Activated CD8-positive, alpha-beta memory T cell treated with anti-CD3 and anti-CD28 coated beads, Interleukin-2, amount 50 U/mL, for 4 hours (primary cell): ENCODE results near the gene UQCC3.
"Not testable (repeated sequence)": the region's sequence is repeated elsewhere in the genome, so short reads cannot be mapped to it uniquely, and the experiment has no call there.

Experiments used
- DNase-seq: peaks from one replicate; pipeline ENCODE4 v3.0.0-alpha.2; 2020

Gene UQCC3

GRCh38 chr11:62666259-62666926, 5.1 kb upstream of the UQCC3 start:
- no peak for DNase-seq

DNA sequence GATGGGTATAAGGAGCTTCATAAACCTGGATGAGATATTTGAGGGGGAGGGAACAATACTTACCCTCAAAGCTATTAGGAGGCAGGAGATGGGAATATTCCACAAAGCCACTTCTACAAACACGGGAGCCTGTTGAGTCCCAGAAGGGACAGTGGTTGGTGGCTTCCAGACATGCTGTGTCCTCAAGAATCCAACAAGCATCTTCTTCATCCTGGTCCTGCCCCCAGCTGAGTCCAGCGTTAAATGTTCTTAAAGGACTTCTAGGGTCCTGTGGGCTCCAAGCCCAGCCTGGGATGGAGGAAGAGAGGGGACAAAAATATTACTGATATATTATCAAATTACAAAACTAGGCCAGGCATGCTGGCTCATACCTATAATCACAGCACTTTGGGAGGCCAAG, 4.0 kb upstream of the UQCC3 start:
- no peak for DNase-seq

DNA sequence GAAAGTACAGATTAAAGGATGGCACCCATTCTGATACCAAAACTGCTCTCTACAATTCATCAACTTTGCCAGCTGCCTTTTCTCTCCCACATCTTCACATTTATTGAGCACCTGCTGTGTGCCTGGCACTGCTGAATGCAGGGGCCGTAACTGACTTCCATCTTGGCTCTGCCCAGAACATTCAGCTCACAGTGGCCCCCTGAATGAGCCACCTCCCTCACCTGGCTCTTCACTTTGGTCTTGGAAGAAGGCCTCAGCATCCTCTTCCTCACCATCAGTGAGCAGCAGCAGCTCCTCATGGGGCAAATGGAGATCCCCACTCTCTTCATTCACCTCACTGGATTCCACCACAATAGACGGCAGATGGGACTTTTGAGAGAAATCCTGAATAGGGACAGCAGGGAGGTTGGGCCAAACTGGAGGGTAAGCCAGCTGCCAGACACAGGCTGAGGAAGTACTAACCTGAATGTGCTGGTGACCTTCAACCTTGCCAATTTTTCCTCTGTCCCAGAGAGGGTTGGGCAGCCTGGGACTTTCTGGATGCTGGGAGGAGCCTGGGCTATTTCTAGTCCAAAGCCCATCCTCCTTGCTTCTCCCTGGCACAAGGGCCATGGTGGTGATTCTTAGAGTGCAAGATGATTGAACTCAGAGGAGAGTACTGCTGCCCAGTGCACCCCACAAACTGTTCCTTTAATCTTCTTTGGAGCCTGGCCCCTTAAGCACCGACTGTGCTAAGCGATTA, 1.9 kb upstream of the UQCC3 start:
- DNase-seq, result no peak

DNA sequence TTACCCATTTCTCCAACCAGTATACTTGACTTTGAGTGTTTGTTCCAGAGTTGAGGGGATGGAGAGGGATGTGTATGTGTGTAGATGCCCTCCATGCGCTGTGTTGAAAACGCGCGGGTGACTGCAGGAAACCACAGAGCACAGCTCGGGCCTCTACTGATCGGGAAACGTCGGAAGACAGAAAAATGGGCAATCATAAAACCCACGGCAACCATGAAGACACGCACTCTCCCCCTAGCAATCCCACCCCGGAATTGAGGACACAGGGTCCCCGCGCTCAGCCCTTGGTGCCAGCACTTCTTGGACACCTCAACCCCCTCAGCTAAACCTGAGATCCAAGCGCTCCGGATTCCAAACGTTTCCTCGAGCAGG, 251 bp upstream of the UQCC3 start:
- DNase-seq, result no peak

GRCh38 chr11:62673196-62673525, 1.7 kb downstream of the UQCC3 start:
- DNase-seq, result no peak

GRCh38 chr11:62675415-62675814, 3.9 kb downstream of the UQCC3 start:
- not testable (repeated sequence) for DNase-seq

DNA sequence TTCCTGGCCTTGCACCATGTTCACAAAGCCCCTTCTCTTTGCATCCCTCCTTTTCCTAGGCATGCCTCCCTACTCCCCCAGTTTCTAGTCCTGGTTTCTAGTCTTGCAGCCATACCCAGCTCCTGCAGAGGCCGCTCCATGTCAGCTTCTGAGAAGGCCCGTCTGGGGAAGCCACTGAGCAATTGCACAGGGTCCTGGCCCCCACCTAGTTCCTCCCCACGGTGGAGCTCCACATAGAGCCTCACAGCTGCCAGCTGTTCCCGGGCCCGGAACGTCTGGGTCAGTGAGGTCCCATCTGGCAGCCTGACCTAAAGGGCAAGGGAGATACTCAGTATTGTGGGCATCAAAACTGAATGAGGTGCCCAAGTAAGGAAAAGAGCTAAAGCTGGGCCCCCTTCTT, 5.2 kb downstream of the UQCC3 start:
- no peak for DNase-seq

GRCh38 chr11:62677156-62677555, 5.7 kb downstream of the UQCC3 start:
- DNase-seq, result no peak

GRCh38 chr11:62677714-62678113, 6.2 kb downstream of the UQCC3 start:
- no peak for DNase-seq

- no peak for DNase-seq
These were observed 6.9 kb downstream of the UQCC3 start for GRCh38 chr11:62678433-62678769.

GRCh38 chr11:62678770-62679696, 7.6 kb downstream of the UQCC3 start, which contains the start of gene UBXN1:
Gene UBXN1 (minus strand): TSS chr11:62679073. CDS start chr11:62678923, 150 bp downstream.
- DNase-seq, result peak; percentile 82

DNA sequence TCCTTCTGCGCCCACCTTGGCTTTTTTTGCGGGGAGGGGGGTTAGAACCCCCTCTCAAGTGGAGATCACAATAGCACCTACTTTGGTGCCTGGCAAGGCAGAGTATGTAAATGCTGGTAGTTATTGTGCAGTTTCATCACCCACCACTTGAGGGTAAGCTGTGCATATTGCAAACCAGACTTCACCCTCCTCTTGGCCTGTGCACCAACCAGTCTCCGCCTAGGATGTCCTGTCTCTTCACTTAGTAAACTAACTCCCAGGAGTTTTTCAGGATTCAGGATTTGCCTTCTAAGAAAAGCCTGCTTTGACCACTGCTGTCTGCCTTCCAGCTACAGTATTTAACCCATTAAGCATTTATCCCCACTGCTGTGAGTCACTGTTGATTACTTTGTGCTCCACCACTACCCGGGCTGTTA, 9.4 kb downstream of the UQCC3 start:
- DNase-seq, result no peak

- no peak for DNase-seq
These were observed 11.0 kb downstream of the UQCC3 start for GRCh38 chr11:62682518-62682917.

GRCh38 chr11:62687508-62688396, 16.3 kb downstream of the UQCC3 start:
- no peak for DNase-seq

- DNase-seq, result no peak
These were observed 17.0 kb downstream of the UQCC3 start for GRCh38 chr11:62688491-62688890.

GRCh38 chr11:62689421-62690183, 18.1 kb downstream of the UQCC3 start, which contains the start of gene LRRN4CL:
Gene LRRN4CL (minus strand): TSS chr11:62689530. CDS start chr11:62688508, 1,022 bp downstream.
- no peak for DNase-seq

GRCh38 chr11:62693624-62694023, 22.2 kb downstream of the UQCC3 start:
- DNase-seq, result not testable (repeated sequence)

DNA sequence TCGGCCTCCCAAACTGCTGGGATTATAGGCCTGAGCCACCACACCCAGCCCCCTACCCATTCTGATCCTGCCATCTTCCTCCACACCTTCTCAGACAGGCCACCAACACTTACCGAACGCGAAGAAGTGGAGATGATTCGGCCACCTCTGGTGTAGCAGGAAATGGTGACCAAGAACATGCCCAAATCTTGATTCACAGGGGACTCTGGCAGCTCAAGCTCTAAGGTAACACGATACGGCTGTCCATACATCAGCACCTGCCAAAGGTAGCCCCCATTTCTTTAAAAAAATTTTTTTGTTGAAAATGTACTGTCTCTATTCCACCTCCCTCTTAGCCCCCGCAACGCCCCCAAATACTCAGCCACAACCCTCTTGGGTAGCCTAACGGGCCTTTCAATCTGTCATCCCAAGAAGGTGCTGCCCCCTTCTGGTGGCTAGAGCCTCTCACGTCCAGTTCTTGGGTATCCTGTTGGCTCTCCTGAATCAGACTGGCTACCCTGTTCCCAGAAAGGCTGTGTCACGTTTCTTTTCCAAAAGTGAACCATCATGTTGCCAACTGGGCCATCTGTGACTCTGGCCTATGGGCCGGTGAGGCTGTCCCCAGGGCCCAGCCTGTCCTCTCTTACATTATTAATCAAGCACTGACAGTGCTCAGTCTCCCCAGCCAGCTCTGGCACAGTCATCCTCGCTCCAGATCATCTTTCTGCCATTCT, 23.1 kb downstream of the UQCC3 start:
- DNase-seq, result peak; percentile 79

DNA sequence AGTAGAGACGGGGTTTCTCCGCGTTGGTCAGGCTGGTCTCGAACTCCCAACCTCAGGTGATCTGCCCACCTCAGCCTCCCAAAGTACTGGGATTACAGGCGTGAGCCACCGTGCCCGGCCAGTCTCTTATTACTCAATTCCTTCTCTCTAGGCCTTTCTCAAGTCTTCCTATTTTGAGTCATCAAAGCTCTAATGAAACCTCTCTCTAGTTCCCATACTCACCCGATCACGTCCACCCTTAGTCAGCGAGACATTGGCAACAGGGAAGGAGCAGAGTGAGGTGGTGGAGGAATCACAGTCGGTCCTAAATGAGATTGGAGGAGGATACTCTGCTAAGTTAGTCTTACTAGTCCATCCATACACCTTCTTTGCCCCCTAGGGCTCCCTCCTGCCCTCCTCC, 30.8 kb downstream of the UQCC3 start:
- DNase-seq, result no peak

GRCh38 chr11:62703921-62704320, 32.4 kb downstream of the UQCC3 start:
- DNase-seq, result not testable (repeated sequence)

DNA sequence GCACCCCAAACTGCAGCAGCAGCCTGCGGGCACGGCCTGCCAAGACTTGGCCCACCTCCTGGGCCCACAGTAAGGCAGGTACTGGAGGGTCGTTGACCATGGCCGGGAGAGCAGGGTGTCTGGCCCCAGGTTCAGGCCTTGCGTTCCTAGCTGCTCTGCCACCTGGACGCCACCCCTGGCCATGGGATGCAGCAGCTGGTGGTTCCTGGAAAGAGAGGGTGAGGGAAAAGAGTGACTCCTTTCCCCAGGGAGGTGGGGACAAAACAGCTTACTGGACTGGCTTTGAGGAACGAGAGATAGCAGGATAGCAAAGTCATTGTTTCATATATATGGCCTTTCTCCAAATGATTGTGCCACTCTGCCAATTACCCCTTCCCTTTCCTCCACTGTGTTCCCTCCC, 33.9 kb downstream of the UQCC3 start:
- DNase-seq, result no peak
